GM19372 (cell line): ENCODE measurements around the gene CHST13.
"Not testable (repeated sequence)": the region's sequence is repeated elsewhere in the genome, so short reads cannot be mapped to it uniquely, and the experiment has no call there.

Experiments used
- ATAC-seq: cut with Tn5 transposase; IDR thresholded peaks from one replicate; pipeline ENCODE4 v1.9.1; 2021; ENCODE audit warnings: mild to moderate bottlenecking, low read depth, moderate library complexity; ENCODE audit not compliant: unreplicated experiment

CHST13 gene

DNA sequence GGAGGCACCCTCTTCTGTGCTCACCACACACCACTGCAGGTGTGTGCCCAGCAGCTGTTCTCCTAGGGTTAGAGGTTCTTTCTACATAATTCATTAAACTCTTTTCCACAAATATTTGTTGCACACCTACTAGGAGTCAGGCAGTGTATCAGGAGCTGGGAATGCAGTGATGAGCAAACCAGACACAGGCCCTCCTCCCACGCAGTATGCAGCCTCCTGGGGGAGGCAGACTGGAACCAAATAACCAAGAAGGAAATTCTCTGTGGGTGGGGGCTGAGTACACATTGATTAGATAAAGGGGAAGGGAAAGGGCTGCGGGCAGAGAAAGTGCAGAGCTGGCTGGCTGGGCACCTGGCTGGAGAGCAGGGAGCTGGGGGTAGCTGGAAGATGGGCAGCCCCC lies 53.3 kb downstream of the CHST13 start:
- no peak for ATAC-seq

DNA sequence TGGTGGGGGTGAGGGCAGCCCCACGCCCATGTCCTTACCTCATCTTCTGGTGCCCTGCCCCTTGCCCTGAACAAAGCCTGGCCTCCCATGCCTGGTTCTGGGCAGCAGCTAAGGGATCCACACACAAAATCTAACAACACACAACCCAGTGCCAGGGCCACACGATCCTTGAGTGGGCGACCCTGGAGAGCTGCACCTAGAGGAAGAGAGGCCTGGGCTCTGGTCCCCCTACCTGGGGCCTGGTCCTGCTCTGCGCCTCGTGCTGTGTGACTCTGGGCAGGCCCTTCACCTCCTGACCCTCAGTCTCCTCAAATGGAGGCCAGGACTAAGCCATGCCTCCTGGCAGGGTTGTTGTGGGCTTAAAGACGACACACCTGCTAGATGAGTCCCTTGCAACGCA lies 54.7 kb downstream of the CHST13 start:
- no peak for ATAC-seq

DNA sequence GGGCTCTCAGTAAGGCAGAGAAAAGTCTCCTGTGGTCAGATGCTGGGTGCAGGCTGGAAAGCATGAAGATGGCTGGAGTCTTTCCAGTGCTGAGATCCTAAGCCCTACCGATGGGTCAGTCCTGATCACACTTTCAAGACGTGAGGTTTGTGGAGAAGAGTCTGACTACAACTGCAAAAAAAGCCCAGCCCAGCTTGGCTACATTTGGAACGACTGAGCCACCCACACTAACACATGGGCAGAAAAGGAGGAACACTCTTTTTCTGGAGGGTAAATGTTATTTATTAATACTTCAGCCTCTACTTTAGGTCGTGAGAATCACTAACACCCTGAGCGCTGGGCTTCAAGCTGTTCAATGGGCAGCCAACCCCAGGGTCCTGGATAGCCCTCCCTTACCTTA lies 56.8 kb downstream of the CHST13 start:
- ATAC-seq = no peak

DNA sequence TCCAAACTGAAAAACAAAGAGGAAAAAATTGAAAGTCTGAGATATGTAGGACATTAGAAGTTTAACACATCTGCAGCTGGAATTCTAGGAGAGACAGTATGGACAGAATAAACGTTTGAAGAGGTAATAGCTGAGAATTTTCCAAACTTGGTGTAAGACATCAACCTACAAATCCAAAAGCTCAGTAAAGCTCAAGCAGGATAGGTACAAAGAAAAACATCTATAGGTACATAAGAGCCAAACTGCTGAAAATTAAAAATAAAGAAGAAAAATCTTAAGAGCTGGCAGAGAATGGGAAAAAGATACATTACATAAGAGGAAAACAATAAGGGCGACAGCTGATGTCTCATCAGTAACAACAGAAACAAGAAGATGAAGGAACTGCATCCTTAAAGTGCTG lies 57.6 kb downstream of the CHST13 start:
- ATAC-seq = no peak

DNA sequence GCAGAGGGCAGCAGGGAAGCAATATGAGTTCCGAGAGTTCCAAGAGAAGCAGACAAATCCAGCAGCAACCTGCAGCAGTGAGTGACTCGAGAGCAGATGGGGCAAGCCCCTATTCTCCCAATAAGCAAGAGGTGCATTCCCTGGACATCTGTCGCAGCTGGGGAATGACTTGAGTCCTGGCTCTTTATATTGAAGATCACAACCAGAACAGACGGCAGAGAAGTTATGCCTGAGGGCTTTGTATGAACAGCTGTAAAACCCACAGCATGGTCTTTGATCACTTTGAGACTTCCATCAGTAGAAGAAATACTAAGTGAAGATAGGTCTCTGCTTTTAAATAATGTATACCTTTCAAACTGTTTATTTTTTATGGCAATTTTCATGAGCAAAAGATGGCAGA lies 58.4 kb downstream of the CHST13 start:
- ATAC-seq = no peak

DNA sequence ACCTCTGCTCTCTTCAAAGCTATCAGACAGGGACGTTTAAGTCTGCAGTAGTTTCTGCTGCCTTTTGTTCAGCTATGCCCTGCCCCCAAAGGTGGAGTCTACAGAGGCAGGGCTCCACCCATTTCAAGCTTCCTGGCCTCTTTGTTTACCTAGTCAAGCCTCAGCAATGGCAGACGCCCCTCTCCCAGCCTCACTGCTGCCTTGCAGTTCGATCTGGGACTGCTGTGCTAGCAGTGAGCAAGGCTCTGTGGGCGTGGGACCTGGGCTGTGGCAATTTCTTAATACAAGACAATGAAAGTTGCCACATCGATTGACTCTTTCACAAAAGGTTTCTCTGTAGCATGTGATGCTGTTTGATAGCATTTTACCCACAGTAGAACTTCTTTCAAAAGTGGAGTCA lies 67.6 kb downstream of the CHST13 start:
- not testable (repeated sequence) for ATAC-seq
